Activated naive CD4-positive, alpha-beta T cell treated with anti-CD3 and anti-CD28 coated beads, Interleukin-2, amount 50 U/mL, for 72 hours (primary cell): ENCODE data around the gene GTF2H4. TPM values are rescaled to one million over a fixed set of nuclear protein-coding genes. Genes with fewer than 3 reads are reported as not detected.
"Not testable (repeated sequence)": the region's sequence is repeated elsewhere in the genome, so short reads cannot be mapped to it uniquely, and the experiment has no call there.

Experiments
- ATAC-seq, 2 donors: fragments of 150-1000 bp; cut with Tn5 transposase; 2 replicates each; pipeline ENCODE4 v1.10.0; 2021; ENCODE audit warnings: mild to moderate bottlenecking in 2 of 2, moderate library complexity in 2 of 2
- DNase-seq, 2 donors: peaks; one replicate each; pipeline ENCODE4 v3.0.0; 2021 to 2022; ENCODE audit warnings: low spot score in 2 of 2
- H3K27ac Mint-ChIP-seq, 2 donors: one replicate each; pipeline ENCODE4 v1.8.0; 2022; ENCODE audit warnings: mild to moderate bottlenecking in 2 of 2, mixed read lengths in 2 of 2
- H3K36me3 Mint-ChIP-seq, 2 donors: one replicate each; pipeline ENCODE4 v1.8.0; 2022; ENCODE audit warnings: mixed read lengths in 2 of 2
- H3K9me3 Mint-ChIP-seq, 2 donors: one replicate each; pipeline ENCODE4 v1.8.0; 2022; ENCODE audit warnings: mixed read lengths in 2 of 2
- total RNA-seq, 2 donors: library from RNA; stranded (reverse); gene quantifications; one replicate each; pipeline ENCODE4 v1.2.3, GENCODE V29; 2022

GTF2H4 gene
- total RNA-seq, 2 donors from 2014 or later = 27.6 to 44.9 TPM

DNA sequence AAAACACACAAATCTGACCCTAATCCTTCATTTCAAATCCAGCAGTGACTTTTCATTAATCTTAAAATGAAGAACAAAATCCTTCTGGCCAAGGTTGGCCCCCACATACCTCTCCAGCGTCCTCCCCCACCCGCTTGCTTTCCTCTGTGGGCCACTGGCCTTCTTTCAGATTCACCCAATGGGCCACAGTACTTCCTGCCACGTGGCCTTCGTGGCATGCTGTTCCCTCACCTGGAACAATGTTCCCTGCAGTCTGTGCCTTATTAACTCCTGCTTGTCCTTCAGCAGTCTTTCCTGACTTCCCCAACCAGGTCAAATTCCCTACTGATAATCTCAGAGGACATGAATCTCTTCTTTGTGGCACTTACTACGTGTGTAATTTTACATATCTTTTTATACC, 5.3 kb upstream of the GTF2H4 start:
- ATAC-seq (no peak), DNase-seq (no peak)
- peaks cover 0 to 1% of the 10 kb centered on the region in 2 donors for H3K36me3 Mint-ChIP-seq
- no peak overlapping the region for H3K27ac Mint-ChIP-seq
- no peaks in the 10 kb centered on the region for H3K9me3 Mint-ChIP-seq

DNA sequence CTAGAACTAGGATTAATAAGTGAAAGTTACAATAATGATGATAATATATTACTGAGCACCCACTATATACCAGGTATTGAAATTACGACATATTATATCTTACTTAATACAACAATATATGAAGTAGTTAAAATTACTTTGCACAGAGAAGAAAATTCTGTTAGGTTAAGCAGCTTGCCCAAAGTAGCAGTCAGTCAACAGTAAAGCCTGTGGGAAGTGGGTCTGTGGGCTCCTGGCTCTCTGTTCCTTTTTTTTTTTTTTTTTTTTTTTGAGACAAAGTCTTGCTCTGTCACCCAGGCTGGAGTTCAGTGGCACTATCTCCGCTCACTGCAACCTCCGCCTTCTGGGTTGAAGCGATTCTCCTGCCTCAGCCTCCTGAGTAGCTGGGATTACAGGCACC, 4.8 kb upstream of the GTF2H4 start:
- Mint-ChIP-seq H3K9me3 (no peaks in the 10 kb centered on the region), H3K36me3 (peaks cover 0 to 6% of the 10 kb centered on the region in 2 donors), H3K27ac (no peak overlapping the region)
- ATAC-seq (no peak), DNase-seq (no peak)

DNA sequence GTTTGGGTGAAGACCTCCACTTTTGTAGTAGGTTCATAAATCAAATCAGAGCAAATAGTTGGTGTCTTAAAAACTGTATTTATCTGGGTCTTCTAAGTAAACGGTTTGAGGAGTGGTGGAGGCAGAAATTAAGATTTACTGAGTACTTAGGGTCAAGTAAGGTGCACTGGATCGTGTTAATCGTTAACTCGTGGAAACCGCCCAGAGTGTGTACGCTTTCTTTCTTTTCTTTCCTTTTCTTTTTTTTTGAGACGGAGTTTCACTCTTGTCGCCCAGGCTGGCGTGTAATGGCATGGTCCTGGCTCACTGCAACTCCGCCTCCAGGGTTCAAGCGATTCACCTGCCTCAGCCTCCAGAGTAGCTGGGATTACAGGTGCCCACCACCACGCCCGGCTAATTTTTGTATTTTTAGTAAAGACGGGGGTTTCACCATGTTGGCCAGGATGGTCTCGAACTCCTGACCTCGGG, 683 bp upstream of the GTF2H4 start:
- Mint-ChIP-seq H3K36me3 (peaks cover 2 to 12% of the 10 kb centered on the region in 2 donors), H3K27ac (peak overlapping the region in 1 of 2 donors; percentile 86)
- not testable (repeated sequence) for H3K9me3 Mint-ChIP-seq, ATAC-seq, DNase-seq

DNA sequence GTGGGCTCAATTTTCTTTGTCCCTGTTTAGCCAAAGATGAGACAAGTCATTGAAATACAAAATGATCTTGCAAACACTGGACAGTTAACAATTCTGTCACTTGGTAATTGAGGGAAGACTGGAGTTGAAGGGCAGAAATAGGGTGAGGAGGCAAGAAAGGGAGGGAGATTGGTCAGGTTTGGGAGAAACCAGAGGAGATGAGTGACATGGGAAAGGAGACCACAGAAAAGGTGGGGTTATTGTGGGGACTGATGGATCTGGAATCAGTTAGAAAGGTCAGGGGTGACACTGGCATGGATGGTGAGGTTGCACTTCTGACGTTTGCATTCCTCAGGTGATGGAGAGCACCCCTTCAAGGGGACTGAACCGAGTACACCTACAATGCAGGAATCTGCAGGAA, 693 bp downstream of the GTF2H4 start:
- peak overlapping the region; percentile 15 to 86 for H3K27ac Mint-ChIP-seq
- ATAC-seq = no peak
- peaks cover 12% of the 10 kb centered on the region in 2 donors for H3K36me3 Mint-ChIP-seq
- no peak for DNase-seq
- no peaks in the 10 kb centered on the region for H3K9me3 Mint-ChIP-seq

DNA sequence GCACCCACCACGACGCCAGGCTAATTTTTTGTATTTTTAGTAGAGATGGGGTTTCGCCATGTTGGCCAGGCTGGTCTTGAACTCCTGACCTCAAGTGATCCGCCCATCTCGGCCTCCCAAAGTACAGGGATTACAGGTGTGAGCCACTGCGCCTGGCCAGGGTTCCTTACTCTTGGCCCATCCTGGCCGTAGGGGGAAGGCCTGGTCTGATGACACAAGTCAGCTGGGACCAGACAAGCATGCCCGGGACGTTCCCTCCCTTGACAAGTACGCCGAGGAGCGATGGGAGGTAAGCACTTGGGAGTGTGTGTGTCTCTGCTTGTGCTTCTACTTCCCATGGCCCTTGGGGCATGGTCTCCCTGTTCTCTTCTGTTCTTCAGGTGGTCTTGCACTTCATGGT, 2.5 kb downstream of the GTF2H4 start:
- not testable (repeated sequence) for H3K27ac Mint-ChIP-seq, DNase-seq, ATAC-seq, H3K9me3 Mint-ChIP-seq
- H3K36me3 Mint-ChIP-seq = peaks cover 12% of the 10 kb centered on the region in 2 donors

DNA sequence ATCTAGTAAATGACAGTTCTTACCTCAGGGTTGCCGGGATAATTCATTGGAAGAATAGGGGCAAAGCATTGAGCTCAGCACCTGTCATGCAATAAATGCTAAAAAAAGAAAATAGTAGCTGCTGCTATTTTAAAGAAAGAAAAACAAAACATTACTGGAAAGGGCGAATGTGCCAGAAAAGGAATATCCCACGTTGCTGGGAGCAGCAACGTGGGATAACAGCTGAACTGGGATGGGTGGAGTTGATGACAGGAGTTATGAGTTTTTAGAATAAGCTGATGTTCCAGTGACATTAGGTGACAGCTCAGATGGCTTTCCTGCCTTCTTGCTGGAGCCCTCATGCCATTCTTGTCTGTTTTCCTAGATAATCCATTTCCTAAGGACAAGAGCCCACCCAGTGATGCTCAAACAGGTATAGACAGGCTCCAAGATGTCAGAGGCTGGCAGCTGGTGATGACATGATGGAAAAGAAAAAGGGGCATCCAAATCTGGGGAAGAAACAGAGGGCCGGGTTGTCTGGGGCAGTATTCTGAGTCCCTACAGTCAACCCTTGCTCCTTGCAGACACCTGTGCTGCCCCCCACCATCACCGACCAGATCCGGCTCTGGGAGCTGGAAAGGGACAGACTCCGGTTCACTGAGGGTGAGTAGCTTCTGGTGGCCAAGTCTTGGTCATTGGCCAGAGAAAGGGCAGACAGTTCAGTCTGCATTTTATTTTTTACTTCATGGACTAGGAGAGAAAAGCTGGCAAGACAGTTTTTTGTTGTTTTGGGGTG, 4.9 kb downstream of the GTF2H4 start:
- no peak for DNase-seq
- ATAC-seq = no peak
- H3K36me3 Mint-ChIP-seq = peaks cover 16 to 21% of the 10 kb centered on the region in 2 donors
- H3K9me3 Mint-ChIP-seq = no peaks in the 10 kb centered on the region
- peak overlapping the region; percentile 30 to 86 for H3K27ac Mint-ChIP-seq

DNA sequence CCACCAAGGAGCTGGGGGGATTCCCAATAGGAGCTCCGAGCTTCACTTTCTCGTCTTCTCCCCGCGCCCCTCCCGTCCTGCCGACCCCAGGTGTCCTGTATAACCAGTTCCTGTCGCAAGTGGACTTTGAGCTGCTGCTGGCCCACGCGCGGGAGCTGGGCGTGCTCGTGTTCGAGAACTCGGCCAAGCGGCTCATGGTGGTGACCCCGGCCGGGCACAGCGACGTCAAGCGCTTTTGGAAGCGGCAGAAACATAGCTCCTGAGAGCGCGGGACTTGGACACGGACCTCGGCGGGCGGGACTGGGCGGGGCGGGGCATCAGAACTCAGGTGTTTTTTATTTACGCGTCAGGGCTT, 5.7 kb downstream of the GTF2H4 start:
- Mint-ChIP-seq H3K9me3 (no peaks in the 10 kb centered on the region), H3K27ac (peak overlapping the region in 1 of 2 donors; percentile 86), H3K36me3 (peaks cover 11 to 21% of the 10 kb centered on the region in 2 donors)
- DNase-seq (no peak), ATAC-seq (peak in 1 of 2 donors; percentile 55)

DNA sequence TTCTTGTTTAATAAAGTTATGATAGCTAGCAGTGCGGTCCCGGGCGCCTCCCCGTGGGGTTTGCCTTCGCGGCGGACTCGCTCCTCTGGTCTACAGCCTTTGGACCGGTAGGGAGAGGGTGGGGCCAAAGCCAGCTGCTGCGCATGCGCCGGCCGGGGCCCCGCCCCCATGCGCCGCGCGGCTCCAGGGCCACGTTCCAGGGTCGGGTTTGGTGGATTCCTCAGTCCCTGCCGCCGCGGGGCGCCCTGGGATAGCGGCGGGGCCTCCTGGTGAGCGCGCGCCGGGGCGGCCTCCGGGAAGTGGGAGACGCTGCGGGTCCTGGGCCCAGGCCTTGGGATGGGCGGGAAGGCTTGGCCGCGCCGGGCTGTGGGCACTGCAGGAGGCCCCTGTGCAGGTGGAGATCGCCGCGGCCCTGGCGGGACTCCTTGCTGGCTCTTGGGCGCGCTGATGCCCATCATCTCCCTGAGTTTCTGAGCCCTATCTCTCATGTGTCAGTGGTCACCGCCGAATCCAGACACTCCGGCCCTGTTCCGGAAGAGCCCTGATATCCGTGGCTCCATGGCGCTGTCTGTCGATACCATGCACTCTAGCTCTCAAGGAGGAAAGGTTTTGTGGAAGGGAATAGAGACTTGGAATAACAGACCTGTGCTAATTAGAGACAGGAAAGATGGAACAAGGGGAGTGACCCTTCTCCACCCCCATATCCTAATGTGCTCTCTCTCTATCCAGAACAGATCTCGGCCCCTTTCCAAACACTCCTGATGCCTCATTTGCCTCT, 6.3 kb downstream of the GTF2H4 start, which contains the start of gene VARS2:
TSS of gene VARS2 (plus strand) at position 163 of the 778 bp plus-strand sequence. CDS start at position 762, 599 bp downstream.
- Mint-ChIP-seq H3K36me3 (peaks cover 11 to 21% of the 10 kb centered on the region in 2 donors), H3K9me3 (no peaks in the 10 kb centered on the region), H3K27ac (peak within 1 kb of the TSS; percentile 86 to 92)
- peak; percentile 97 to 98 for ATAC-seq
- peak; percentile 92 to 95 for DNase-seq

DNA sequence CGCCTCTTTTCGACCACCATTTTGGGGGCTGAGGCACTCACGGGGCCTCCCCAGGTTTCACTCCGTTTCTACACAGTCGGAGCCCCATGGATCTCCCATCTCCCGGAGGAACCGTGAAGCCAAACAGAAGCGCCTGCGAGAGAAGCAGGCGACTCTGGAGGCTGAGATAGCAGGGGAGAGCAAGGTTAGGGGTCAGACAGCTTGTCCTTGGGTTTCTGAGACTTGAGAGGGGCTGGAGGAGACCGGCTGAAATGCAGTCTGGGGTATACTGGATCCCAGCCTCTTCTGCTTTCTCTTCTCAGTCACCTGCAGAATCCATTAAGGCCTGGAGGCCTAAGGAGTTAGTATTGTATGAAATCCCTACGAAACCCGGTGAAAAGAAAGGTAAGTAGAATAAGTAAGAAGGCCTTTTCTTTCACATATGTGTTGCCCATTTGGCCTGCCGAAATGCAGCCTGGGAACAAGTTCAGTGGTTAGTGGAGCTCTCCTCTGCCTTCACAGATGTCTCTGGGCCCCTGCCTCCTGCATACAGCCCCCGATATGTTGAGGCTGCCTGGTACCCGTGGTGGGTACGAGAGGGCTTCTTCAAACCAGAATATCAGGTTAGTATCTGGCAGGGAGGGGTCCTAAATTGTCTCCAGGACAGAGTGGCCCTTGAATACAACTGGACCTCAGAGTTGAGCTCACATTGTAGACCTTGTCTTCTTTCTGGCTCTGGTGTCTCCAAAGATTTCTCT, 7.0 kb downstream of the GTF2H4 start:
- H3K27ac Mint-ChIP-seq = peak overlapping the region; percentile 86 to 90
- DNase-seq (no peak), ATAC-seq (no peak)
- H3K36me3 Mint-ChIP-seq = peaks cover 11 to 21% of the 10 kb centered on the region in 2 donors
- no peaks in the 10 kb centered on the region for H3K9me3 Mint-ChIP-seq

DNA sequence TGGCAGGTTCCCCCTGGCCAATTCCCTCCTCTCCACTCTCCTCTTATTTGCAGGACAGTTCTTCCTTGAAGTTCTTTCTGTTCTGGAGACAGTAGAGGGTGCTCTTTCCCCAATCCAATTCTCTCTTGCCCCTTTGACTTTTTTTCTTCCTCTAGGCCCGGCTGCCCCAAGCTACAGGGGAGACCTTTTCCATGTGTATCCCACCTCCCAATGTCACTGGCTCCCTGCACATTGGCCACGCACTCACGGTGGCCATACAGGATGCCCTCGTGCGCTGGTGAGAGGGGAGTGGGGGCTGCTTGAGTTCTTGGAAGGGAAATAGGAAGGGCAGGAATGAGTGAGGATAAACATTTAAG, 7.6 kb downstream of the GTF2H4 start:
- Mint-ChIP-seq H3K9me3 (no peaks in the 10 kb centered on the region), H3K36me3 (peaks cover 11 to 21% of the 10 kb centered on the region in 2 donors), H3K27ac (peak overlapping the region; percentile 80 to 86)
- ATAC-seq (no peak), DNase-seq (peak in 1 of 2 donors; percentile 27)

DNA sequence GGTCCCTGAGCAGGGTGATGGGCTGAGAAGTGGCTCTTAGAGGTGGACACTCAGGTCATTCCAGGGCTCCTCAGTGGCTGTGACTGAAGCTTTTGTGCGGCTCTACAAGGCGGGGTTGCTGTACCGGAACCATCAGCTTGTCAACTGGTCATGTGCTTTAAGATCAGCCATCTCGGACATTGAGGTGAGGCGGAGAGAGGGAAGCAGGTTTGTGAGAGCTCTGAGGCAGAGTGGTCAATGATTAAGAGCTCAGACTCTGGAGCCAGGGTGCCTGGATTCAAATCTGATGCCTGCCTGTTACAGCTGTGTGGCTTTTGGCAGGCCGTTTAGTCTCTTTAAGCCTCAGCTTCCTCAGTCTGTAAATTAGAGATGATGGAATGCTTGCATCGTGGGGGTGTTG, 9.0 kb downstream of the GTF2H4 start:
- Mint-ChIP-seq H3K36me3 (peaks cover 7 to 21% of the 10 kb centered on the region in 2 donors), H3K9me3 (no peaks in the 10 kb centered on the region), H3K27ac (peak overlapping the region in 1 of 2 donors; percentile 73)
- DNase-seq = no peak
- no peak for ATAC-seq

DNA sequence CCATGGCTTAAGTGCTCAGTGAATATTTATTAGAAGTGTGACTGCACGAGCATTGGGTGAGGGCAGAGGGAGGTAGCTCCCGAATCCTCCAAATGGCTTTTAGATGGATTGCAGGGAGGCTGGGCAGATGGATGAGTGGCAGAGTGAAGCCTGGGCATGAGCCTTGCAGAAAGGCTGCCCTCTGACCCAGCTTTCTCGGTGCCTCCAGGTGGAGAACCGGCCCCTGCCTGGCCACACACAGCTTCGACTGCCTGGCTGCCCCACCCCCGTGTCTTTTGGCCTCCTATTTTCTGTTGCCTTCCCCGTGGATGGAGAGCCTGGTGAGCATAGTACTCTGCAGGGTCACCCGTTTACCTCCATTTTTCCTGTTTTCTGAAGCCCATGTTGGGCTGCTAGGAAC, 9.5 kb downstream of the GTF2H4 start:
- ATAC-seq = no peak

DNA sequence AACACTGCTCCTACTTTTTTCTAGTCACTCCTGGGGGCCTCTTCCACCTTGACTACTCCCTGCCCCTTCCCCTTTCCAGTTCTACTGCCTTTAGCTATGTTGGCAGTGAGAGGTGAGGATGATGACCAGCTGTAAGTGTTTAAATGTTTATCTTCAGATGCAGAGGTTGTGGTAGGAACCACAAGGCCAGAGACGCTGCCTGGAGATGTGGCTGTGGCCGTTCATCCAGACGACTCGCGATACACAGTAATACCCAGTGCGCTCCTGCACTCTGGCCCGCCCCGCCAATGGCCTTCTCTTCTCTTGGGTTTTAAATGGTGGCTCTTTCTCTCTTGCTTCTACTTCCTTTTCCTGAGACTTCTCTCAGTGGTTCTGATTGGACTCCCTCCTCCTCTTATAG, 10.7 kb downstream of the GTF2H4 start:
- Mint-ChIP-seq H3K36me3 (peaks cover 7 to 9% of the 10 kb centered on the region in 2 donors), H3K27ac (peak overlapping the region in 1 of 2 donors; percentile 91), H3K9me3 (no peaks in the 10 kb centered on the region)
- no peak for ATAC-seq
- no peak for DNase-seq

More for the DNA sequence above, 9.5 kb downstream of the GTF2H4 start:
- Mint-ChIP-seq H3K36me3 (peaks cover 7 to 17% of the 10 kb centered on the region in 2 donors), H3K9me3 (no peaks in the 10 kb centered on the region), H3K27ac (peak overlapping the region in 1 of 2 donors; percentile 6)
- no peak for DNase-seq

DNA sequence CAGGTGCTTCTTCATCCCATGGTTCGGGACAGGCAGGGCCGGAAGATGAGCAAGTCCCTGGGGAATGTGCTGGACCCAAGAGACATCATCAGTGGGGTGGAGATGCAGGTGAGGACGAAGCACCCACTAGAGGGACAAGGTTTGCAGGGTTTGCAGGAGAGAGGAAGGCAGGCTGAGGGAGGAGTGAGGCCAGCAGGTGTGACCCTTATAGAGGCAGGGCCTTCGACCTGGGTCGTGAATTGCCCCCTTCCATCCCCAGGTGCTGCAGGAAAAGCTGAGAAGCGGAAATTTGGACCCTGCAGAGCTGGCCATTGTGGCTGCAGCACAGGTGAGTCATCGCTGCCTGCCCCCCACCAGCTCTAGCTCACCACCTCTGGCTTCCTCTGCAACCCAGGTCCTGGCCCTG, 14.4 kb downstream of the GTF2H4 start:
- H3K9me3 Mint-ChIP-seq = no peaks in the 10 kb centered on the region
- H3K27ac Mint-ChIP-seq = peak overlapping the region; percentile 48 to 91
- DNase-seq (no peak), ATAC-seq (no peak)
- H3K36me3 Mint-ChIP-seq = peaks cover 5 to 14% of the 10 kb centered on the region in 2 donors

DNA sequence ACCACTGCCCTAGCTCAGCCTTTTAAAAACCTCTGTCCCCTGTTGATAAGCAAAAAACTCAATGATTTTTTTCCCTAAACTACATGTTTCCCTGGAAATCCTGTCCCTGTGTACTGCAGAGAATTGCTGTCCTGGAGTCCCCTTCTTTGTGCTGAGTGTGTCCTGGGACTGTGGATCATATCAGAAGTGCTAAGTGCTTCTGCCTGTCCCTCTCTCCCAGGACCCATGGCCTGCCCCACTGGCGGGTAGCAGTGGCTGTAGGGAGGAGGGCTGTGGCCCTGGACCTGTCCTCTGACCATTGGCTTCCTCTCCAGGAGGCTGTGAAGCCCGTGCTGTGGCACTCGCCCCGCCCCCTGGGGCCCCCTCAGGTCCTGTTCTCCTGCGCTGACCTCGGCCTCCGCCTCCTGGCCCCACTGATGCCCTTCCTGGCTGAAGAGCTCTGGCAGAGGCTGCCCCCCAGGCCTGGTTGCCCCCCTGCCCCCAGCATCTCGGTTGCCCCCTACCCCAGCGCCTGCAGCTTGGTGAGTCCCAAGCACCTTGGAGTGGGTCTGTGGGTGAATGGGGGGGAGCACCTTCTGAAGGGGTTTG, 16.1 kb downstream of the GTF2H4 start:
- not testable (repeated sequence) for H3K27ac Mint-ChIP-seq, DNase-seq, ATAC-seq
- peaks cover 15 to 27% of the 10 kb centered on the region in 2 donors for H3K36me3 Mint-ChIP-seq
- H3K9me3 Mint-ChIP-seq = peaks cover 4 to 11% of the 10 kb centered on the region in 2 donors

DNA sequence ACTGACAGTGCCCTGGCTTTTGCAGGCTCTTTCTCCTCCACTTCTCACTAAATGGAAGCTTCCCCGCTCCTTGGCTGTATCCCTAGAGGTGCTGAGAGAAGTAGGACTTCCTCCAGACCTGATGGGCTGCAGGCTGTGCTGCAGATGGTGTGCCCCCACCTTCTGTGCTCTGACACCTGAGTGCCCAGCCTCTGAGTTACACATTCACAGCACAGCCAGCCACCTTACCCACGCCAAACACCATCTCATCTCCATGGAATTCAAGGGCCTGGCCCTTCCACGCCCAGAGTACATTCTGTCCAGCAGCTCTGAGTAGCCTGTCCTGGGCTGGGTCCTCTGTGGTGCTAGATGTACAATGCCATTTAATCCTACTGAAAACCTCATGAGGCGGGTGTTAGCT, 18.6 kb downstream of the GTF2H4 start:
- DNase-seq (no peak), ATAC-seq (no peak)
- Mint-ChIP-seq H3K36me3 (peaks cover 15 to 28% of the 10 kb centered on the region in 2 donors), H3K27ac (no peak overlapping the region), H3K9me3 (peaks cover 4 to 14% of the 10 kb centered on the region in 2 donors)
